ENCODE measurements around the gene KCNQ1OT1. TPM values are rescaled to one million over a fixed set of nuclear protein-coding genes. Genes with fewer than 3 reads are reported as not detected.

KCNQ1OT1 gene
- total and polyA plus RNA-seq, 2 of the 4 experiments (the other 2 are of a cell fraction) = 0.14 to 2.0 TPM

GRCh38 chr11:2689651-2690575 is 9.9 kb downstream of the KCNQ1OT1 start (continued):
- TF ChIP-seq, protein P1, sequence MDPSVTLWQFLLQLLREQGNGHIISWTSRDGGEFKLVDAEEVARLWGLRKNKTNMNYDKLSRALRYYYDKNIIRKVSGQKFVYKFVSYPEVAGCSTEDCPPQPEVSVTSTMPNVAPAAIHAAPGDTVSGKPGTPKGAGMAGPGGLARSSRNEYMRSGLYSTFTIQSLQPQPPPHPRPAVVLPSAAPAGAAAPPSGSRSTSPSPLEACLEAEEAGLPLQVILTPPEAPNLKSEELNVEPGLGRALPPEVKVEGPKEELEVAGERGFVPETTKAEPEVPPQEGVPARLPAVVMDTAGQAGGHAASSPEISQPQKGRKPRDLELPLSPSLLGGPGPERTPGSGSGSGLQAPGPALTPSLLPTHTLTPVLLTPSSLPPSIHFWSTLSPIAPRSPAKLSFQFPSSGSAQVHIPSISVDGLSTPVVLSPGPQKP (IDR thresholded peaks at IDR 0.05; ENCODE audit: borderline replicate concordance, low read depth, low read length) = no peak
- TF ChIP-seq FOS (IDR thresholded peaks at IDR 0.05; ENCODE audit: low read depth, low read length) (no peak), CHD1 (IDR thresholded peaks at IDR 0.05; ENCODE audit: low read depth, low read length) (no peak), NFE2L2 (IDR thresholded peaks at IDR 0.05; ENCODE audit: low read depth, low read length) (no peak), RCOR1 (IDR thresholded peaks at IDR 0.05; ENCODE audit: insufficient replicate concordance, low read length) (no peak)
